HG03045 (cell line): ENCODE measurements around the gene CCDC197.

Experiments
- ATAC-seq: cut with Tn5 transposase; IDR thresholded peaks from one replicate; pipeline ENCODE4 v1.9.1; 2021; ENCODE audit warnings: mild to moderate bottlenecking, moderate library complexity; ENCODE audit not compliant: unreplicated experiment

Gene CCDC197

DNA sequence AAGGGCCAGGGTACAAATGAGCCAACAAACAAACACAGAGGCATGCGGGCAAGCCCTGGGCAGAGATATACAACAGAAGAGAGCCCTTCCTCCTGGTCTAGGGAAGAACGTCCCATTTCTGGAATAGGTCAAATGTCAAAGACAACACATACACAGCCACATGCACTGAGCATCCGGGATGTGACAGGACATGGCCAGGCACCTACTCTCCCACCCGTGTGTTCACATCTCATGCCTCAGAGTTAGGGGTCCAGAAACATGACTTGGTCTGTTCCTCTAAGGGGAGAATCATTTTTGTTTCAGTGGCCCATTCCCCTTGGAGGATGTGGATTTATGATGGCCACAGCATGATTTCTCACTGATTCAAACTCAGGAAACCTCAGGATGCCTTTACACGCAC is 19.9 kb upstream of the CCDC197 start:
- no peak for ATAC-seq

DNA sequence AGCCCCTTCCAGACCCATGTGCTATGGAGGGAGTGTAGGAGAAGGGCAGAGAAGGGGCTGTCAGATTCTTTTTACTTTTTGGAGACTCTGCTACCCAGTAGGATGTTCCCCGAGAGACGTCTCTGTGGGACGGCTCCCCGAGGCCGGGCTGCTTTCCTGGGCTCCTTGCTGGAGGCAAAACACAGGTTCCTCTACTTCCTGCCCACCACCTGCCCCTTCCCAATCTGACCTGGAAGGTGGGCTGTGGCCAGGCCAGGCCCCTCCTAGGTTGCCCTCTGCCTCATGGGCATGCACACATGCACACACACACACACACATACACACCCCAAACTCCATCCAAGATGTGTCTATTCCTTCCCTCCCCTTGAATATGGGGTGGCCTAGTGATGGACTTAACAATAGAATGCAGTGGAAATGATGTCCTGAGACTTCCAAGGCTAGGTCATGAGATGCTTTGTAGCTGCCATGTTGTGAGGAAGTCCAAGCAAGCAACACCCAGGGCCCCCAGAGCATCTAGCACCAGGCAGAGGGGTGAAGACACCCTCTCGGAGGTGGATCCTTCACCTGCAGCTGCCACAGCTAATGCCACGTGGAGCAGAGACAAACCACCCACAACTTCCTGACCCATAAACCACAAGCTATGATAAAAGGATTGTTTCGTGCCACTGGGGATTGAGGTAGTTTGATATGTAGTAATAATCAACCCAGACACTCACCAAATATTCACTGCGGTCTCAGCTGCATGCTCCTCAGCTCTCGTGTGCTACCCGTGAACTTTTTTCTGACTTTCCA is 19.1 kb upstream of the CCDC197 start:
- ATAC-seq = peak; percentile 37

DNA sequence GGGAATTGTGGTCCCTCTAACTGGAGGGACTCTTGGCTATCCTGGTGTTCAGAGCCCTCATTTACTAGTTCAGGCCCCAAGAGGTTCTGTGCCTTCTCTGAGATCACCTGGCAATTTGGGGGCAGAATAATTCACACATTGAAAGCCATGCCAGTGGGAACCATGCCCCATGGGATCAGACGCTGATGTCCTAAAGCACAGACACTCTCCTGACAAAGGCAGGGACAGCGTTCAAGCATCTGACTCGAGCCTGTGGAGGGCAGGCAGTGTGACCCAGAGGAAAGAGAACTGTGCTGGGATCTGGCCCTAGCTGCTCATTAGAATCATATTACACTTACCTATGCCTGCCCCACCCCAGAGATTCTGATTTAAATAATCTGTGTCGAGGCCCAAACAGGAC is 18.4 kb upstream of the CCDC197 start:
- no peak for ATAC-seq

DNA sequence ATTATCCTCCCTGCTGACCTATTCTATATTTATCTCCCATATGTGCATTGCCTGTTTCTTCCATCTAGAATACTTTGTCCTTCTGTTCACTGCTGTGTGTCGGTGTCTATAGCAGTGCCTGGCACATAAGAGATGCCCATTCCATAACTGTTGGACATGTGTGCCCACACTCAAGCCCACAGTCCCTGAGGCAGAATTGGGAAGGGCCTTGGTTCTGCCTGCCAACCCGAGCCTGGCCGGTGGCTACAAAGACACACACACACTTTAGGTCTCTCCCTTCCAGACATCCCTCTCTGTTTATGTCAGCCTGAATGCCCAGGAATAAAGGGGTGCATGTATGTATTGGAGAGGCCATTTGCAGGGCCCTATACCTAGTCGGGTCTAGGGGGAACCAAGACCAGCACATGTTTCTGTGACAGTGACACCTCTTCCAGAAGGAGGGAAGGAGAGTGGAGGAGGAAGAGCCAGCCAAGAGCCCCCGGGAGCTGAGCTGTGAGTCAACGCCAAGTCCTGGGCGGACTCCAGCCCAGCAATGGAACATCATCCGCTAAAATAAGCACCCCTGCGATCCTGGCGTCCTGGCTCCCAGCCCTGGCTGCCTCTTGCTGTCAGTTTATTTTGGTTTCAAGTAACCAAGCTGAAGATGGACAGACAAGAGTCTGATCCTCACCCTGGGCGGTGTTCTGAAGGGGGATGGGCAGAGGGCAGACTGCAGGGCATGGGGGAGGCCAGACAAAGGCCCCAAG is 16.5 kb upstream of the CCDC197 start:
- ATAC-seq = no peak

DNA sequence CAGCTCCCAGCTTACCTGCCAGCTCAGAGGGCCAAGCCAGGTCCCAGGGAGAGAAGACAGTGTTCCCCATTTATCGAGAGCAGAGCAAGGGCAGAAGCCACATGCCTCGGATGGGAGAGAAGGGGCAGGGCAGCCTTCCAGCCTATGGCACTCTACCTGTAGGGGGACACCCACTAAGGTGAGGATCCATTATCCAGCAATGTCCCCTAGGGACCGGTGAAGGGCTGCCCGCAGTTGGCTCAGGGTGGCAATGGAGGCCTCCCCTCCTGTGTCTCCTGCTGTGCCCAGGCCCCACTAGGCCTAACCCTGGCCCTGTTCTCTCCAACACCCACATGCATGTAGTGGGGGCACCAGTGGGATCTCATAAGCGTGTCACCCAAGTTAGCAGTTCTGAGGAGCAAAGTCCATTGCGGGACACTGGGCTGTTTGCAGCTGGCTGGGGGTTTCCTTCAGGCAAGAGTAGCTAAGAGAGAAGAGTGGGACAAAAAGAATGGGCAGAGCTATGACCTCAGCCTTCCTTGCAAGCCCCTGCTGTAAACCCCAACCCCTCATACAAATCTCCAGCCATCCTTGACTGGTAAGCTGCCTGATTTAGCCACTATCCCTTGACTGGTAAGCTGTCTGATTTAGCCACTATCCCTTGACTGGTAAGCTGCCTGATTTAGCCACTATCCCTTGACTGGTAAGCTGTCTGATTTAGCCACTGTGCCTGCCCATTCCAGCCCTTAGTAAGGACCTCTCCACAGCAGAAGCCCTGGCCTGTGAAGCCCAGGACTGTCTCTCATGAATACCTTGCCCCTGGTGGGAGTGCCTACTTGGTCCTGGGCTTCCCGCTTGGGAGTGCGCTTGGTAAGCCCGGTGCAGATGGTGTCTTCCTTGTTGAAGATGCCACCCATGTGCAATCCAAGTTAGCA is 15.5 kb upstream of the CCDC197 start:
- no peak for ATAC-seq

DNA sequence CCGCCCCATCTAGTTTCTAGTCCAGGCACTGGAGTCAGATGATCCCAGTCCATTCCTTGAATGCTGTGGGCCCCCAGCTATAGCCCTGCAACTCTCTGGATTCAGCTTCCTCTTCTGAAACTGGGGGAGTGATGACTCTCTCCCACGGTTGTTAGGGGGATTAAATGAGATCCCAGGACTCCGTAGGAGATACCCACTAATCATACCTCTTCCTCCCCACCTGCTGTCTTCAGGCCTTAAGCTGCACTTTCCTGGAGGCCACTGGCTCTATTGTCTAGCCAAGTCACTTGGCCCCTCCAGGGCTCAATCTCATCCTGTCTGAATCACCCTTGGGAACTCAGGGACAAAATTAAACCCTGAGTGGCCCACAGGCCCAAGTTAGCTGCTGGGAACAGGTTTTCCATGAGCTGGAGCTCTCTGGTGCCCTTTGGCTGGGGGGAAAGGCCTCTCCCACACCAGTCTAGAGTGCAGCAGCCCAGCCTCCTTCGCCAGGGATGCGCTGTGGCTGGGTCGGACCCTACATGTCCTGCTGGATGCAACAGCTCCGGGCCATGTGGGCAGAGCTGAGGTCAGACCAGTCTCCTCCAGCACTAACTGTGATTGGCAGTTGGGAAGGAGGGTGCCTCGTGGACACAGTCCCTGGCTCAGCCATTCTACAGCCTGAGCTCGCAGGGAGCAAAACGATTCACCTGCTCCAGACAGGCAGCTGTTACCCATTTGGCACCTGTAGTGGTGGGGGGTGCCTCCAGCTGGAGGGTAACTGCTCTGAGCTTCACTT is 14.7 kb upstream of the CCDC197 start:
- no peak for ATAC-seq

DNA sequence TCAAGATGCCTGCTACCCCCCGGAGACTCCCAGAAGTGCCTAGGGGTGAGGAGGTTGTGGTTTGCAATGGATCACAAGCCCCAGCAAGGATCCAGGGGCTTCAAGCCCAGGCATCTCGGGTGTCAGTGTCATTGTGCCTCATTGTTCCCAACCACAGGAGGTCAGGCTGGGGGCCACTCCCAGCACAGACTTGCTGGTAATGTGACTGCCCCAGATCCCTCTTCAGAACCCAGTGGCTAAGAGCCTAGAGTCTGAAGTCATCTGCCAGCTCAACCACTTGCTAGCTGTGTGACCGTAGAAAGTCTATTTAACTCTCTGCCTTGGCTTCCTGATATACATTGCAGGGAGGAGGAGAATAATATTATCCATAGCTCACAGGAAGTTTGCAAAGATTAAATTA is 13.0 kb upstream of the CCDC197 start:
- ATAC-seq = no peak

DNA sequence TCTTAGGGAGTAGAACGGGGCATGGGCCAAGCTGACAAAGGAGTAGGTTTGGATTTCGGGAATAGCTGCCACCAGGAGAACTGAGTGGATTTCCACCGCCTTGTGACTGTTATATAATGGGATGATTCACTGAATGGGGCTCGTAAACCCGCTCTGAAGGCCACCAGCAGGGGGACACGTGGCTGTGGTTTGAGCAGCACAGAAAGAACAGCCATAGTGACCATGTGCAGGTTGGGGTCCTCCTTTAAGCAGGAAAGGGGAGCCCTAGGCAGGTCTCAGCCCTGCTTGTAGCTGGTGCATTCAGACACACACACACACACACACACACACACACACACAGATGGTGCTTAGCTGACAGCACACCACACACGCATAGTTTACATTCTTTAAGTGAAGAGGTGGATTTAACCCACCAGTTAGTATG is 12.1 kb upstream of the CCDC197 start:
- ATAC-seq = no peak

DNA sequence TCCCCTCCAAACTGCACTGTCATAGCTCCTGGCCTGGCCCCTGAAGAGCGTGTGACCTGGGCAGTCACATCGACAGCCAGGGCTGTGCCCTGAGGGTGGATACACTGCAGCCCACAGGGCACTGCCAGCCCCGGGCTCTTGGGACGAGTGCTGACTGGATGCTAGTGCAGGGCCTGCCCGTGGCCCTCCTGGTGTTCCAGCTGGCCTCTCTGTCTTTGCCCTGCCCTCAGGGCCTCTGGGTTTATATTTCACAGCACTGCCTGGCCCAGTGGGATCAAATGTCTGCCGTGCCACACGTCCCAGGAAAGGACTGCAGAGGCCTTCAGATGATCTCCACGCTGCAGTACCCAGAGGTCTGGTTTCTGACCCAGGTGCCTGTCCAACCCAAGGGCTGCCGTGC is 10.1 kb upstream of the CCDC197 start:
- no peak for ATAC-seq

DNA sequence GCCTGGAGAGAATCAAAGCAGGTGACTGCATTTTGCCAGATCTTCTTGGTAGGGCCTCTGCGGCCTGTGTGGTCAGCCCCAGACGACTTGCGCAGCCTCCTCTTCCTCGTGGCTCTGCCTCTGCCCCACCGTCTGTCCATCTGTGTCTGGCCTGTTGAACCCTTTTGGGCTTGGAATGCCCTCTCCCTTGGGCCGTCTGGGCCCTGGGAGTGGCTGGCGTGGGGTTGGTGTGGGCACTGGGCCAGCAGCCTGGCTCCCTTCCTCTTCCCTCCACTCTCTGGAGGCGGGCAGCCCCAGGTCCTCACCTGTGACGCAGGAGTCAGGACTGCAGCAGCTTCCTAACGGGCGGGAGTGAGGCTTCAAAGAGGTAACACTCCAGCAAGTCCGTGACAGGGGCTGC is 9.7 kb upstream of the CCDC197 start:
- ATAC-seq = no peak

DNA sequence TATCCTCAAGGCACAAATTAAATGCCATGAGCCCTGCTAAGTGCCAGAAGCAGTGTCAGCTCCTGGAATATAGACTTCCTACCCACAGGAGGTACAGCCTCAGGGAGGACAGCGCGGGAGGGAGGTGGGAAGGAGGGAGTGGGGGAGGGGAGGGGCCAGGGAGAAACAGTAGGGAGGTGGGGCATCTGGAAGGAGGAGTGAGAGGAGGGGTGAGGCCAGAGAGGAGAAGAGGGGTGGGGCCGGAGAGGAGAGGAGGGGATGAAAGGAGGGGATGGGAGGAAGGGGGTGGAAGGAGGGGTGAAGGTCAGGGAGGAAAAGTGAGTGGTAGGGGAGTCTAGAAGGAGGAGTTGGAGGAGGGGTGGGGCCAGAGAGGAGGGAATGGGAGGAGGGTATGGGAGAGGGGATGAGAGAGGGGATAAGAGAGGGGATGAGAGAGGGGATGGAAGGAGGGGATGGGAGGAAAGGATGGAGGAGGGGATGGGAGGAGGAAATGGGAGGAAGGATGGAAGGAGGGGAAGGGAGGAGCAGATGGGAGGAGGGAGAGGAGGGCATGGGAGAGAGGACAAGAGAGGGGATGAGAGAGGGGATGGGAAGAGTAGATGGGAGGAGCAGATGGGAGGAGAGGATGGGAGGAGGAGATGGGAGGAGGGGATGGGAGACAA is 9.2 kb upstream of the CCDC197 start:
- no peak for ATAC-seq

DNA sequence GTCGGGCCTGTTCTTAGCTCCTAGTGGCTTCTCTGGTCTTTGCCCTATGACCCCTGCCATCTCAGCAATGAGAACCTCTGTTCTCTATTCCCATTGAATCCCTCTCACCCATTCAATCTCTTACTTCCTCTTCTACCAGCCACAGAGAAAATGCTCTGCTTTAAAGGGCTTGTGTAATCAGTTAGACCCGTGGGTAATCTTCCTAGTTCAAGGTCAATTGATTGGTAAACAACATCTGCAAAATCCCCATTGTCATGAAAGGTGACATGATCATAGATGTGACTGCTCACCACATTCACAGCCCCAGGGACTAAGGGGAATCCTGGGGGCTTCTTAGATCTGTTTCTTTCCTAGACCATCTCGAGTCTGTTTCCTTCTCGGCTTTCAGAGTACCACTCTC is 7.2 kb upstream of the CCDC197 start:
- peak; percentile 50 for ATAC-seq

DNA sequence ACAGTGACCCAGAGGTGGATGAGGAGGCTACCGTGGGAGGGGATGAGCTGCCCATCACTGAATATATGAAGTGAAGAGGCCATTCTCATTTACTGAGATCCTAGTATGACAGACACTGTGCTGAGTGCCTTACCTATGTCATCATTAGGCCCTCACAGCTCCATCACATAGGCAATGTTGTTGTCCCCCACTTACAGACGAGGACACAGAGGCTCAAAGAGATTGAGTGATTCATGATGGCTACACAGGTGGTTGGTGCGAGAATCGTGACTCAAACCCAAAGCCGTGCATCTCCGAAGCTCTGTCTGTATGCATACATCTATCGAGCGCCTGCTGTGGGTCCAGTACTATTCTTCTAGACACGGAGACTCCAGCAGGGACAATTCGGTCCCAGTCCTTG is 5.9 kb upstream of the CCDC197 start:
- ATAC-seq = no peak

DNA sequence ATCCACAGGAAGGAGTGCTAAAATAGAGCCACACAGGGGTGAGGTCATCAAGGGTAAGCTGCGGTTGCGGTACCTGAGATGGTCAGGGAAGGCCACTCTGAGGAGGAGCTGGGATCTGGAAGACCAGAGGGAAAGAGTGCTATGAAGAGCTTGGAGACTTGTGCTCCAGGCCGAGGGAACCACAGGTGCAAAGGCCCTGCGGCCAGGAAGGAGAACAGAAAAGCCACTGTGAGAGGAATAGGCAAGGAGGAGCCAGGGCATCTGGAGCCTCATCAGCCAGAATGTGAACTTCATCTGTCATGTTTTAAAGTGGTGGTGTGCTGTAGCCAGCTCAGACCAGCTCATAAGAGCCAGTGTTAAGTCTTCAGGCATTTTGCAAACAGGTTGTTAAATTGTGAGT is 5.5 kb upstream of the CCDC197 start:
- no peak for ATAC-seq

DNA sequence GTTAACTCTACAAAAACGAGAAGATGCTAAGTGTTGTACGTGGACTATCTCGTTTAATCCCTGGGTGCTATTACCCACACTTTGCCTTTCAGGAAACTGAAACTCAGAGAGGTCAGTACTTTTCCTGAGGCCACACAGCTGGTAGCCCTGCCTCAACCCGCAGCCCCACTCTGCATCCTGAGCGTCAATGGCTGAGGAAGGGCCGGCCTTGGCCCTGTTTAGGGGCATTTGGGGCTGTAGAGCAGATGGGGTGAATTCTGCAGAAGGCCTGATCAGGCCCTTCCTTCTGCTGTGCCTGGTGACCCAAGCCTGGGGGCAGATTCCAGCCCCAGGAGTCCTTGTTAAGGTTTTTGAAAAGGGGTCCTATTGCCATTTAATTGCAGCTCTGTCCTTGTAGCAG is 3.7 kb upstream of the CCDC197 start:
- no peak for ATAC-seq

DNA sequence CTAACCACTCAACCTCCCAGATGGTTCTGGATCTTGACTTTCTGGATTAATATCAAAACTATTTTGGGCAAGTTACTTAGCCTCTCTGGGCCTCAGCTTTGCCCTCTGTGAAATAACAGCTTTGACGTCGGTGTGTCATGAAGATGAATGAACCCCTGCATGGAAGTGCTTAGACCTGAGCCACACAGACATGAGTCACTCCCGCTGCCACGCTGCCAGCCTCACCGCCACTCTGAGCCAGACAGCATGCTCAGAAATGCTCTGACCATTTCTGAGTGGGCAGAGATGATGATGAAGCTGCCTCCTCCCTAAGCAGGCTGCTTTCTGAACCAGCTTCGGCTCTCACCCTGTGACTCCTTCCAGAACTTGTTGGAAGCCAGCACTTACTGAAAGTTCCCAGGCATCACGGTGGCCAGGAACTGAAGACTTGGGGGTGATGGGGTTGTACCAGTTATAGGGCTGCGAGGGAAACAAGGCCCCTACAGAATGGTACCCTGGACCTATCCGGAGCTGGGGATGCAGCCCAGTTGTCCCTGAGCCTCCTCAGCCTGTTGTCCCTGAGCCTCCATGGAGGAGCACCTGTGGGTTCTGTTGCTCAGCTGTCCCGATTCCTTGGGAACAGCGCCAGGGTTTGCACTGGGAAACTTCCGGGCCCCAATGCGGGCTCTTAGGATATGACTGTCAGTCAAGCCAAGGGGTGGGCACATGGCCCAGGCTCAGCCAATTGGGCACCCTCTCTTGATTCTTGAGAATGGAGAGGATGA is 2.0 kb upstream of the CCDC197 start:
- ATAC-seq = no peak

DNA sequence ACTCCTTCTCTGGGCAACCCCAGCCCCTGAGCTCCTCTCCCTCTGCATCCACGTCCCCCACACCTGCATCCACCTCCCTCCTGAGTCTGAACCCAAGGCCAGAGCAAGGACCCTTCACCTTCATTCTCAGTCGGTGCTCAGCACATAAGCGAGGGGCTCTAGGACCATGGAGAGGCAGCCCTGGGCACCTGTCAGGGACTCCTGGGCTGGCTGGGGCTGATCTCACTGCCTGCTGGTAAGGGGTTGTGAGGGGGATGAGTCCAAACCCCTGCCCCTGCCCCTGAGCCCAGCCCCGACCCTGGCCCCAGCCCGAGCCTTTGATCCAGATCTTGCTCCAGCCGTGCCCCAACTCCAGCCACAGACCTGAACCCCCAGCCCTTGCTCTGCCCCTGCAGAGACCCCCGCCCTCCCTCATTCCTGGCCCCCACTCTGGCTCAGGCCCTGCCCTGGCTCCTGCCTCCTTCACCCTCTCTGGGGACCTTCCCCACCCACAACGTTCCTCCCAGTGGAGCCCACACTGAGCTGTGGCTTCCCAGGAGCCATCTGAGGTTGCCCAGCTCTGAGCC is 888 bp upstream of the CCDC197 start:
- no peak for ATAC-seq

DNA sequence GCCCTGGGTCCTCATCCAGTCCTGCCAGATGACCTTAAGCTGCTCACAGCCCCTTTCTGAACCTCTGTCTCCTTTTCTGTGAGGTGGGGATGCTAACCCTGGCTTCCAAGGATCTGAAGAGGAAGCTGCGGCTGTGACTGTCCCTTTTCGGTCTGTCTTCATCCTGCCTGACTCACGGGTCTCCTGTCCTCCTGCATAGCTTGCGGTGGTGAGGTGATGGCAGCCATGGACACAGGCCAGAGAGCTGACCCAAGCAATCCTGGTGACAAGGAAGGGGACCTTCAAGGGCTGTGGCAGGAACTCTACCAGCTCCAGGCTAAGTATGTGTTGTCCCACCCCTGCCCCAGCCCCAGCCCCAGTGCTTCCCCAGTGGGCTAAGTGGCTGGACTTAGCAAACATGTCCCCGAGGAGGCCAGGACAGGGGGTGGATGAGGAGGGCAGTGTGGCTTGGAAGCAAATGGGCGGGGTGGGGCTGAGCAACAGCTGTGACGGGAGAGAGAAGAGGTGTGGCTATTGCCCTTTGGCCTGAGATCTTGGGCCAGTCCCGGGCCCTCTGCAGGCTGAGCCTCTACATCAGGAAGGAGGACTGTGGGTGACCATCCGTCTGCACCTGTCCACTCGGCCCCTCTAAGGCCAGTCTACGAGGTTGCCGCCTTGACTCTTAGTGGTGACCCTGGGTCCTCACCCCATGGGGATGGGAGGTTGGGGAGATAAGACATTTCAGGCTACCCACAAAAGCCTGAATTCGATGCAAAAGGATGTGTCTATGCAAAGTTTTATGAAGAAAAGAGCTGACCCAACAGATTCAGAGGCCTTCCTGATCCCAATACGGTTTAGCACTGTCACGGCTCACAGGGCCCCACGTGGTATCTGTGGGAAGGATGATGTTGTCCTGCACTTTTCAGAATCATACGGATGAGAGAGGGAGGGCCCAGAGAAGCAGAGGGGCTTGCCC is 1.1 kb downstream of the CCDC197 start:
- no peak for ATAC-seq
